GM19238 (cell line): Measurements from ENCODE around the gene TIGAR.

Source experiments
- DNase-seq: peaks from one replicate; pipeline ENCODE4 v3.0.0; 2011; ENCODE audit warnings: low spot score; ENCODE audit not compliant: insufficient read length

TIGAR gene

GRCh38 chr12:4320853-4321701 lies at the start of gene TIGAR:
TSS of gene TIGAR (plus strand) at chr12:4321213. CDS start at chr12:4321272, 59 bp downstream.
- DNase-seq, result peak; percentile 98

DNA sequence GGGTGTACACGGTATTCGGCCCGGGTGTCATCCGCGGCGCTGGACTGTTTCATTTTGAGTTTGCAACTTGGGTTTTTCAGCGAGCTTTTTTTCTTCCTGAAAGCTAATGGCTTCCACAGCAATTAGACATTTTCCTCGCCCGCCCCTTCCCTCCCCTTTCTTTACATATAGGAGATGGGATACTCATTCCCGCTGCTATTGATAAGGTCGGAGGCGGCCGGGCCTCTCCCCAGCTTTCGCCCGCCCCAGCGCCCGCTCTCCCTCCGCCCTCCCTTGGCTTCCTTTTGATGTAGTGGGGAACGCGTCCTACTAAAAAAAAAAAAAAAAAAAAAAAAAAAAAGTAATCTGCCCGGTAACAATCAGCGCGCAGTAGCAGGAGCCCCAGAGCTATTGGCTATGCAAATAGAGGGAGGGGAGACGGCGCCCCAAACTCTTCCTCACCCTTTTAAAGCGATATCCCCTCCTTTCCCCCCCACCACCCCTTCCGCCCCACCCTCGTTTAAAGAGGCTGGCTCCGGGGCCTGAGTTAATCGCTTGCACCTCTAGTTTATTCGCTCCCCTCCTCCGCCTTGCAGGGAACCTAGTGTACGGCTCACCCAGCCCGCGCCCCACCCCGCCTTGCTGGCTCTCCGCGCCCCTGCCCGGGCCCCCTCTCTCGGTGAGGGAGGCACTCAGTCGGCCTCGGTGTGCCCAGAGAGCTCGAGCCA lies 49.1 kb upstream of the TIGAR start:
- DNase-seq, result peak; percentile 69

DNA sequence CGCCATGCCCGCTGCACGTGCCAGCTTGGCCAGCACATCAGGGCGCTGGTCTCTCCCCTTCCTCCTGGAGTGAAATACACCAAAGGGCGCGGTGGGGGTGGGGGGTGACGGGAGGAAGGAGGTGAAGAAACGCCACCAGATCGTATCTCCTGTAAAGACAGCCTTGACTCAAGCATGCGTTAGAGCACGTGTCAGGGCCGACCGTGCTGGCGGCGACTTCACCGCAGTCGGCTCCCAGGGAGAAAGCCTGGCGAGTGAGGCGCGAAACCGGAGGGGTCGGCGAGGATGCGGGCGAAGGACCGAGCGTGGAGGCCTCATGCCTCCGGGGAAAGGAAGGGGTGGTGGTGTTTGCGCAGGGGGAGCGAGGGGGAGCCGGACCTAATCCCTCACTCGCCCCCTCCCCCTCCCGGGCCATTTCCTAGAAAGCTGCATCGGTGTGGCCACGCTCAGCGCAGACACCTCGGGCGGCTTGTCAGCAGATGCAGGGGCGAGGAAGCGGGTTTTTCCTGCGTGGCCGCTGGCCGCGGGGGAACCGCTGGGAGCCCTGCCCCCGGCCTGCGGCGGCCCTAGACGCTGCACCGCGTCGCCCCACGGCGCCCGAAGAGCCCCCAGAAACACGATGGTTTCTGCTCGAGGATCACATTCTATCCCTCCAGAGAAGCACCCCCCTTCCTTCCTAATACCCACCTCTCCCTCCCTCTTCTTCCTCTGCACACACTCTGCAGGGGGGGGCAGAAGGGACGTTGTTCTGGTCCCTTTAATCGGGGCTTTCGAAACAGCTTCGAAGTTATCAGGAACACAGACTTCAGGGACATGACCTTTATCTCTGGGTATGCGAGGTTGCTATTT lies 48.4 kb upstream of the TIGAR start:
- peak; percentile 28 for DNase-seq

GRCh38 chr12:4273273-4273651 lies 47.8 kb upstream of the TIGAR start:
- DNase-seq, result no peak

- peak; percentile 72 for DNase-seq
Observed at GRCh38 chr12:4273652-4274395, 47.2 kb upstream of the TIGAR start, which contains the start of gene CCND2. TSS of gene CCND2 (plus strand) at chr12:4273762. CDS start at chr12:4274041, 279 bp downstream.

- no peak for DNase-seq
Observed at GRCh38 chr12:4274396-4275015, 46.5 kb upstream of the TIGAR start.

DNA sequence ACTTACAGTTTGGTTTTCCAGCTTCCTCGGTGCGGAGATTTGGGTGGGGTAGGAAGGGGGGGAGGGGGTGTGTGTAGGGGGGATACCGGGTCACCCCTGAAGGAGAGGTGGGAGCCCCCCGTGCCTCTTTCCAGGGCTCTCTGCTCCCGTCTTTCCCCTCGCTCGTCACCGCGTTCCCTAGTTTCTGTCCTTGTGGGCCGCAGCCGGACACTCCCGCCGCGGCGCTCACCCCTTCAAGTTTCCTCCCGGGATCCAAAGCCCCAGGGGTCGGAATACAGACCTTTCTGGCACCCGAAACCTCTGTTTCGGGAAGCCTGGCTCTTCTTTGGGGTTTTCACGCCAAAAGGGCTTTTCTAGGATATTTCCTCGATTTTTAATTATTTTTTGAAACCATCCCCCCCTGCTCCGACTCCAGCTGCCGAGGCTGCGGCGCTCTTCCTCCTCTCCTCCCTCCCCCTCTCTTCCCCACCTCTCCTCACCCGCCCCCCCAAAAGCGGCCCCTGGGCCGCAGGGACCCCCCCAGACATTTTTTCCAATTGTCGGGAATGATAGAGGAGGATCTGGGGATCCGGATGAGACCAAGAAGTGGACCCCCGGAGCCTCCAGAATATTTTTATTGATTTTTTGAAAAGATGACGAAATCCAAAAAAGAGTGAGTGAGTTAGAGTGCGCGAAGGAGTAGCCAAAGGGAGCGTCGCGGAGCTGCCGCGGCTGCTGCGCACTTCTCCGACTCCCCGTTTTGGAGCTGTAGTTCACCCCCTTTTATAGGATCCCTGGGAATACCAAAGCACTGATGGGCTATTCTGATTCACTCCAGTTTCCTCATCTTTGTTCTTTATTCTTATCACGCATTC lies 45.8 kb upstream of the TIGAR start:
- no peak for DNase-seq

- no peak for DNase-seq
Observed at GRCh38 chr12:4275870-4276301, 45.1 kb upstream of the TIGAR start.

DNA sequence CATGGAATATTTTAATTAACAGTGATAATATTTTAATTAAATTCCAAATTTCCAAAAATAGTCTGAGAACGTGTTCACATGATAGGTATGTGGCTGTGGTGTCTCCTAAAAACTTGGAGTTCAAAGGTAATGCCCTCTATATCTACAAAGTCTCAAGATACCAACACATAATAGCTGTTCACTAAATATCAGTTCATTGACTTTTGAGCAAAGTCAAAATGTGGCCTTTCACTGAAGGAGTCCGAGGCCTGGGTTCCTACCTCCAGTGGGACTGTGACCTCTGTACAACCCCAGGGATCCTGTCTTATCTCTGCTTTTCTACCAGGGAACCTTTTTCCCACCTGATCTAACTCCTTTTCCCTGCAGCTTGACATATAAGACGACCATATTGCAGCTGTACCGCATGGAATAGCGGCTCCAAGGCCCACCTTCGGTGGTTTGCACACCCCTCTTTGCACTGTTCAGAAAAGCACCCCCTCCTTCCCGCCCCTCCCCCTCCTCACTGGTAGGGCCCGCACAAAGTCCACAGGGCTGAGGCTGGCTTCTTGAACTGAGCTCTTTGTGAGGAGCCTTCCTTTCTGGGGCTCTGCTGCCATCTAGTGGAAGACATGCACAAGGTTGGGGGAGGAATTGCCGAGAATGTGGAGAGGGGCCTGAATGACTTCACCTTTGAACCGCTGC lies 44.3 kb upstream of the TIGAR start:
- DNase-seq, result peak; percentile 71

- DNase-seq, result no peak
Observed at GRCh38 chr12:4277205-4277543, 43.8 kb upstream of the TIGAR start.

DNA sequence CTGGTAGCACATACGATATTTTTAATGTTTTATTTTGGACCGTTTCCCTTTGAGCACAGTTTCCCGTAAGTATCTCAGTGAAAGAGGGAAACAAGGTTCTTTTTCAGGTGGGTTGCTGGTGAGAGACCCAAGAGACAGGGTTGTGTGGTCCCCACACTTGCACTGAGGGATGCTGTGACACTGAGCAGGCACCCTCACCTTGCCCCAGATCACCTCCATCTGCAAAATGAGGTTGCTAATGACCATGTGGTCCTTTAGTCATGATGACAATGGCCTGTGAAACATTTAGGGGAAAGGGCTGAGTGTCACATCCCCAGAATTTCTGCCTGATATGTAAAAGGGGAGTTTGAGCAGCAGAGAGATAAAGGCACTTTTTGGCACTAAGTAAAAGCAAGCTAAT lies 43.2 kb upstream of the TIGAR start:
- DNase-seq, result no peak

- DNase-seq, result no peak
Observed at GRCh38 chr12:4278329-4279197, 42.5 kb upstream of the TIGAR start.

GRCh38 chr12:4279198-4279690 lies 41.8 kb upstream of the TIGAR start:
- DNase-seq, result no peak

DNA sequence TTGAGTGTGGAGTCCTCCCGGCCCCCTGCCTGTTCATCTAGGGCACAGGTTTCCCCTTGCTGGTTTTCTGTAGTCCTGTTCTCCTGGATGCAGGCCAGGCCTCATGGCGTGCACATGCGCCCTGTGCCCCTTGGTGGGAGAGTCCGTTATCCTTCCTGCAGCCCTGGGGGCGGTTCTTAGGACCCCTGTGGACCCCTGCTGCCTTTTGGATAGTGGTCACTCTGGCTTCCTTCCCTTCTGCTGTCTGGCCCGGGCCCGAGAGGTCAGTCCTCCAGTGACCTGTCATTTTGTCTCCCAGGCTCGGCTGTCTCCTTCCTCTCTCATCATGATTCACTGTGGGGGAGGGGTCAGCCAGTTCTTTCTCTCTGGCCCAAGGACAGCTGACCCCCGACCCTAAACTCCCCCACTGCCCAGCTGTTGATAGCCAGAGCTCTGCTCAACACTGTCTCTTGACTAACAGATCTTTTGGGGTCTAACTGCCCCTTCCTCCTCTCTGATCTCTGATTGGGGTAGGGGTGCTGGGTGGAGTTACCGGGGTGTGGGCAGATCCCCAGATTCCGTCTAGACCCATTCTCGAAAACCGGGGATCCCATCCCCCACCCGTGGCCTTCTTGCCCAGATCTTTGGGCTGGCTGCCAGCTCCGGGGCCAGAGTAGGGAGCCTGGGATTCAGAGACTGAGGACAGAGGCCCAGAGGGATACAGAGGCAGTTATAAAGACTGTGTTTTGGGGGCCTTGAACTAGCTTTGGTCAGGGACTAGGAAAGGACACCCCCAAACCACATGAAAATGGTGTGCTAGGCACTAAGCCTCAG lies 40.5 kb upstream of the TIGAR start:
- no peak for DNase-seq

- DNase-seq, result no peak
Observed at GRCh38 chr12:4281173-4281654, 39.8 kb upstream of the TIGAR start.

DNA sequence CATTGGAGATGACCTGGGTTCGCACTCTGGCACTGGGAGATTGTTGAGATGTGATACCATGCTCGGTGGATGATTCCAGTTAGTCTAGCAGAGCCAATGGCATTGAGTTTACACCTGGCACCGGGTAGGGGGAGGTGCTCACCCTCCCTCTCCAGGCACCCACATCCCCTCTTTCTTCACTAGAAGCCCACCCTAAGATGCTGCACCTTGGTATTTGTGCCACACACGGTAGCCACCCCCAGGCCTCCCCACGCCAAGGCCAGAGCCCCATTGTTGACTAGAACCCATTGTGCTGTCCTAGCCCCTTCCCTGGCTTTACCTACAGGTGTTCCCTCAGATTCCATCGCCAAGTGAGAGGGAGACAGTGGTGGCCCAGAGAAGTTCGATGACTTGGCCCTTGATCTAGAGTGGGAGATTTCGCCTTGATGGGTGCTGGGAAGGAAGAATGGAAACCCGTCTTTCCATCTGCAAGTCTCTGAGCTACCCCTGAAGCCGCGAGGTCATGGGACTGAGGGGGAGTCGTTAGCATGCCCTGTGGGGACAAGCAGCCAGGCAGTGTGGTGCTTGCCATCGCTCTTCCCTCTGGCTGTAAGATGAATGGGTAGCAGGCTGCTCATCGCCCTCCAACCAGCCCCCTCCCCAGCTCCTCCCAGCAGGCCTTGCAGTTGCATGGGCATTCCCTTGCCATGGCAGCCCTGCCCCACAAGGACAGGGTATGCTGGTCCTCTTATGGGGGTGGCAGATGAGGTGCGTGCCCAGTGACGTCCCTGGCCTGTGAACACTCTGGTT lies 38.7 kb upstream of the TIGAR start:
- no peak for DNase-seq
